RWPE2 (cell line): ENCODE measurements around the gene ARF1.

Source experiments
- ATAC-seq: fragments of 200-7000 bp; cut with Tn5 transposase; 3 replicates; pipeline ENCODE4 v1.9.1; 2021; ENCODE audit warnings: low read depth
- DNase-seq: peaks from one replicate; pipeline ENCODE4 v3.0.0-alpha.2; 2020; ENCODE audit warnings: low spot score
- H3K27ac ChIP-seq: fragments of 450-650 bp; 2 replicates; pipeline ENCODE4 v1.5.1; 2017; ENCODE audit warnings: mild to moderate bottlenecking; ENCODE audit not compliant: poor library complexity, severe bottlenecking
- H3K27me3 ChIP-seq: fragments of 250-450 bp; sonication (Bioruptor Pico); 2 replicates; pipeline ENCODE4 v1.5.1; 2021; ENCODE audit warnings: mild to moderate bottlenecking, moderate library complexity; ENCODE audit not compliant: insufficient read depth, poor library complexity, severe bottlenecking
- H3K36me3 ChIP-seq: fragments of 250-450 bp; sonication (Bioruptor Pico); 2 replicates; pipeline ENCODE4 v1.5.1; 2020; ENCODE audit warnings: low read depth, mild to moderate bottlenecking, moderate library complexity
- H3K4me1 ChIP-seq: fragments of 250-450 bp; sonication (Bioruptor Pico); 2 replicates; pipeline ENCODE4 v1.5.1; 2021; ENCODE audit warnings: mild to moderate bottlenecking, moderate library complexity; ENCODE audit not compliant: insufficient read depth, poor library complexity, severe bottlenecking
- H3K4me3 ChIP-seq: fragments of 250-450 bp; sonication (Bioruptor Pico); 2 replicates; pipeline ENCODE4 v1.5.1; 2021; ENCODE audit warnings: mild to moderate bottlenecking, moderate library complexity; ENCODE audit not compliant: severe bottlenecking
- H3K9me3 ChIP-seq: fragments of 250-450 bp; sonication (Bioruptor Pico); 2 replicates; pipeline ENCODE4 v1.5.1; 2021; ENCODE audit warnings: mild to moderate bottlenecking, moderate library complexity; ENCODE audit not compliant: severe bottlenecking
- TF ChIP-seq, protein P1 (sequence below): fragments of 450-650 bp; IDR thresholded peaks from one replicate; pipeline ENCODE4 v1.5.1; 2017; ENCODE audit warnings: mild to moderate bottlenecking, moderate library complexity; ENCODE audit not compliant: poor library complexity, severe bottlenecking

The ARF1 gene

DNA sequence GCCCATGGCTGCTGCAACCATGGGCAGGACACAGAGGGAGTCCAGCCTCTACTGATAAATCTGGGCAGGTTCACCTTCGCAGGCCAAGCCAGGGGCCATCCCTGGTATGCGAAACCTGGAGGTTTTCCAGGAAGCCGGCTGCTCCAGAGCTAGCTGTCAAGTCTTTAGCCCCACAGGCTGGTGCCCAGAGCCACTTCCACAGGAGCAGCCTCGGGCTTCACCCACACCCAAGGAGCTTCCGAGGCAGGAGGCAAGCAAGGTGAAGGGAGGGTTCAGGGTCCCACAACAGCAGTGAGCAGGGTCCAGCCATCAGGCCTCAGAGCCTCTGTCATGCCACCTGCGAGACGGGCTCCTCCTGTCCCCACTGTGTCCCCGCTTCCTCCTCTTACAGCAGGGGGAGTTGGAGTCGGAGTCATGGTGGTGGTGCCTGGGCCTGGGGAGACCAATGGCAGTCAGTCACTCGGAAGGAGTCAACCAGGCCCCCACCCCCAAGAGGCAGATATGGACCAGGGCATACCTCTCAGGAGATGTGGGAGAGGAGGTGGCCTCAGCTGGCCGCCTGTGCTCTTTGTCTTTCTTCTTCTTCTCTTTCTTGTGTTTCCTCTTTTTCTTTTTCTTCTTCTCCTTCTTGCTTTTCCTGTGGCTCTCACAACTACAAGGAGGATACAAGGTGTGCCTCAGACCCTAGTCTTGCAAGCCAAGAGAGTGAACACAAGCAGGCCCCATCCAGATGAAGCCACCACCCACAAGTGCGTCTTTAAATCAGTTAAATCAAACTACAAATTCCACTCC lies 18.5 kb downstream of the ARF1 start:
- no peak for ATAC-seq
- H3K9me3 ChIP-seq = no peaks in the 10 kb centered on the region
- H3K27me3 ChIP-seq = no peaks in the 10 kb centered on the region
- peaks cover 3% of the 10 kb centered on the region for H3K36me3 ChIP-seq
- no peak overlapping the region for H3K4me3 ChIP-seq
- no peak for DNase-seq
- H3K4me1 ChIP-seq = no peaks in the 10 kb centered on the region
- H3K27ac ChIP-seq = peak overlapping the region; percentile 47
- TF ChIP-seq, protein P1, sequence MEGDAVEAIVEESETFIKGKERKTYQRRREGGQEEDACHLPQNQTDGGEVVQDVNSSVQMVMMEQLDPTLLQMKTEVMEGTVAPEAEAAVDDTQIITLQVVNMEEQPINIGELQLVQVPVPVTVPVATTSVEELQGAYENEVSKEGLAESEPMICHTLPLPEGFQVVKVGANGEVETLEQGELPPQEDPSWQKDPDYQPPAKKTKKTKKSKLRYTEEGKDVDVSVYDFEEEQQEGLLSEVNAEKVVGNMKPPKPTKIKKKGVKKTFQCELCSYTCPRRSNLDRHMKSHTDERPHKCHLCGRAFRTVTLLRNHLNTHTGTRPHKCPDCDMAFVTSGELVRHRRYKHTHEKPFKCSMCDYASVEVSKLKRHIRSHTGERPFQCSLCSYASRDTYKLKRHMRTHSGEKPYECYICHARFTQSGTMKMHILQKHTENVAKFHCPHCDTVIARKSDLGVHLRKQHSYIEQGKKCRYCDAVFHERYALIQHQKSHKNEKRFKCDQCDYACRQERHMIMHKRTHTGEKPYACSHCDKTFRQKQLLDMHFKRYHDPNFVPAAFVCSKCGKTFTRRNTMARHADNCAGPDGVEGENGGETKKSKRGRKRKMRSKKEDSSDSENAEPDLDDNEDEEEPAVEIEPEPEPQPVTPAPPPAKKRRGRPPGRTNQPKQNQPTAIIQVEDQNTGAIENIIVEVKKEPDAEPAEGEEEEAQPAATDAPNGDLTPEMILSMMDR = no peak

- ATAC-seq = no peak
- H3K27ac ChIP-seq = peak overlapping the region; percentile 47
- no peaks in the 10 kb centered on the region for H3K9me3 ChIP-seq
- no peak for DNase-seq
- peaks cover 3% of the 10 kb centered on the region for H3K36me3 ChIP-seq
- H3K4me3 ChIP-seq = peak overlapping the region; percentile 91
- no peaks in the 10 kb centered on the region for H3K27me3 ChIP-seq
- no peaks in the 10 kb centered on the region for H3K4me1 ChIP-seq
- TF ChIP-seq, protein P1 = no peak
These were observed 19.1 kb downstream of the ARF1 start for GRCh38 chr1:228101614-228101993.

DNA sequence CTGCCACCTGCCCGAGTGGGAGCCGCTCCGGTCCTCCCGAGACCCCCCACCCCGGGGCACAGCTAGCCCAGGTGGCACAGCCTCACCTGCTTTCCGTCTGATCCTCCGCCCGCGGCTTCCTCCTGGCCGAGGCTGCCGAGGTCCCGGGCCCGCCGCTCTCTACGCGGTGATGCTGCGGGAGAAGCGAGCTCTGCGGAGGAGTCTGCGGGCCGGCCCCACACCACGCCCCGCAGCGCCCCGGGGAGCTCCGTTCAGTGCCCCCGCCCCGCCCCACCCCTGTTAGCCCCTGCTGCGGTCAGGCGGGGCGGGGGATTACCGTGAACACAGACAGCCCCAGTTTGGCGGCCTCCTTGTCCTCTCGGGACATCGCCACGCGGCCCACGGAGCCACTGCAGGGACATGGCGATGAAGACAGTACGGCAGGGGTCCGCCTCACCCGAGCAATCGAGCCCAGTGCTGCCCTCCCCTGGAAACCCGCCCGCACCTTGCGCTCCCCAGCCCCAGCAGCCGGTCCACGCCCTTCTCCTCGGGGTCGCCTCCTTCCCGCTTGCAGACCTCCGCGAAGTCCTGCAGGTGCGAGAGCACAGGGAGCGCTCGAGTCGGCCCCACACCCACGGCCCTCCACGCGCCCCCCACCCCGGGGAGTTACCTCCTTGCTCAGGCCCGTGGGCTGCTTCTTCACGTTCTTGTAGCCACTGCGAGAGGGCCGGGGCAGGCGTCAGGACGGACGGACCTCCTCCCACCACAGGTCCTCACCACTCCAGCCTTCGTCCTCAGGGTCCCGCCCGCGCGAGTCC lies 19.7 kb downstream of the ARF1 start:
- DNase-seq (no peak), ATAC-seq (peak; percentile 51)
- H3K4me1 ChIP-seq = no peaks in the 10 kb centered on the region
- no peaks in the 10 kb centered on the region for H3K9me3 ChIP-seq
- peak overlapping the region; percentile 91 for H3K4me3 ChIP-seq
- H3K27me3 ChIP-seq = no peaks in the 10 kb centered on the region
- TF ChIP-seq, protein P1 = peak; percentile 20
- peaks cover 3% of the 10 kb centered on the region for H3K36me3 ChIP-seq
- H3K27ac ChIP-seq = peak overlapping the region; percentile 47

GRCh38 chr1:228102791-228103620 lies 20.5 kb downstream of the ARF1 start, which contains the start of gene C1orf35:
TSS of gene C1orf35 (minus strand) at chr1:228103325. CDS start at chr1:228103227, 98 bp downstream.
- DNase-seq (peak; percentile 80), ATAC-seq (peak; percentile 71)
- Histone ChIP-seq H3K27me3 (no peaks in the 10 kb centered on the region), H3K36me3 (peaks cover 3% of the 10 kb centered on the region), H3K4me1 (no peaks in the 10 kb centered on the region), H3K27ac (peak within 1 kb of the TSS; percentile 47), H3K9me3 (no peaks in the 10 kb centered on the region), H3K4me3 (peak within 1 kb of the TSS; percentile 91)
- TF ChIP-seq, protein P1 = no peak
